ENCODE data around the gene LRMDA. TPM values are rescaled to one million over a fixed set of nuclear protein-coding genes. Genes with fewer than 3 reads are reported as not detected.

LRMDA gene
- total RNA-seq, 4 donors from 2014 or later, result 2.2 to 7.8 (median 4.5) TPM

DNA sequence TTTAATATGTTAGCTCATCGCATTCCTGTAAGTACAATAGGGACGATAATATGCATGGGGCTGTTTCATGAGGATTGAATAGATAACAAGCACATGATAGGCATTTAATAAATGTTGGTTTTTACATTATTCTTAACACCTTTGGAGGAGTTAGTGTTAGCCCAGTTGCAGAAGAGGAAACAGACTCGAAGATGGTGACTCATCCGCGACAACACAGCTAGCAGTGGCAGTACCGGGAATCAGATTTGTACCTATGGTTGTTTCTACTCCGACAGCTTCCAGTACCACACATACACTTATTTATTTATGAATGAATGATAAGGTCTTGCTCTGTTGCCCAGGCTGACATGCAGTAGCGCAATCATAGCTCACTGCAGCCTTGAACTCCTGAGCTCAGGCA, 2.9 kb downstream of the LRMDA start:
- in situ Hi-C loops (cut with MboI; ENCODE audit: low pct_ligation_motif_present in 1 of 4, low pct_unique_long_range_greater_than_20kb in 1 of 4, low sequenced_read_pairs in 3 of 4) (no loop called here), intact Hi-C loops (cut with DNase I; ENCODE audit: low total_unique reads) (no loop called here)
- 93 to 97% methylated on average over 7 to 8 of the region's 8 CpGs for WGBS, 2 donors (ENCODE audit: low coverage in 1 of 2)
- TF ChIP-seq, protein P1, sequence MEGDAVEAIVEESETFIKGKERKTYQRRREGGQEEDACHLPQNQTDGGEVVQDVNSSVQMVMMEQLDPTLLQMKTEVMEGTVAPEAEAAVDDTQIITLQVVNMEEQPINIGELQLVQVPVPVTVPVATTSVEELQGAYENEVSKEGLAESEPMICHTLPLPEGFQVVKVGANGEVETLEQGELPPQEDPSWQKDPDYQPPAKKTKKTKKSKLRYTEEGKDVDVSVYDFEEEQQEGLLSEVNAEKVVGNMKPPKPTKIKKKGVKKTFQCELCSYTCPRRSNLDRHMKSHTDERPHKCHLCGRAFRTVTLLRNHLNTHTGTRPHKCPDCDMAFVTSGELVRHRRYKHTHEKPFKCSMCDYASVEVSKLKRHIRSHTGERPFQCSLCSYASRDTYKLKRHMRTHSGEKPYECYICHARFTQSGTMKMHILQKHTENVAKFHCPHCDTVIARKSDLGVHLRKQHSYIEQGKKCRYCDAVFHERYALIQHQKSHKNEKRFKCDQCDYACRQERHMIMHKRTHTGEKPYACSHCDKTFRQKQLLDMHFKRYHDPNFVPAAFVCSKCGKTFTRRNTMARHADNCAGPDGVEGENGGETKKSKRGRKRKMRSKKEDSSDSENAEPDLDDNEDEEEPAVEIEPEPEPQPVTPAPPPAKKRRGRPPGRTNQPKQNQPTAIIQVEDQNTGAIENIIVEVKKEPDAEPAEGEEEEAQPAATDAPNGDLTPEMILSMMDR (IDR thresholded peaks at IDR 0.05), result no peak
- TF ChIP-seq POLR2AphosphoS5 (IDR thresholded peaks at IDR 0.05) (no peak), EP300 (IDR thresholded peaks at IDR 0.05; ENCODE audit: low read depth) (no peak), POLR2A (IDR thresholded peaks at IDR 0.05) (no peak)
- Histone ChIP-seq H3K36me3 (no peaks in the 10 kb centered on the region), H3K4me3 (no peak overlapping the region), H3K9me3 (no peaks in the 10 kb centered on the region), H3K27me3 (no peaks in the 10 kb centered on the region), H3K27ac (no peak overlapping the region), H3K4me1 (peaks cover 3 to 26% (median 13%) of the 10 kb centered on the region in 4 donors)
- no peak for DNase-seq

DNA sequence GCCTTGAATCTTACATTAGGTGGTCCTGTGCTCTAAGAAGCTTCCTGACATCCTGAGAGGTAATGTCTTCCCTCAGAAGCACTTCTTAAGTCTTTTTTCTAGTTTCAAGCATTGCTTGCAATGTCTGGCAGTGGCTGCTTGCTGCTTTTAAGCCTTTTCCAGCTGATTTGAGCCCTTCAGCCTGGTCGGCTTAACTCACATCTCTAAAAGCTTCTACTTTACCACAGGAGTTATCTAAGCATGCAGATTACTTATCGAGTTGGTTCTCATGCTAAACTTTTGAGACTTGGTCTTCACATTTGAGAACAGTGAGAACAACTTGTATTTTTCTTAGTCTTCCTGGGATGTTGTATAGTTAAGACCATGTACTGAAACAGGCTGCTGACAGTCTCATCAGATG, 3.9 kb downstream of the LRMDA start:
- H3K9me3 ChIP-seq, result no peaks in the 10 kb centered on the region
- no peak overlapping the region for H3K4me3 ChIP-seq
- no peaks in the 10 kb centered on the region for H3K36me3 ChIP-seq
- H3K4me1 ChIP-seq, result peaks cover 3 to 18% (median 9%) of the 10 kb centered on the region in 4 donors
- H3K27ac ChIP-seq, result no peak overlapping the region
- H3K27me3 ChIP-seq, result no peaks in the 10 kb centered on the region
- intact Hi-C loops (cut with DNase I; ENCODE audit: low total_unique reads) (no loop called here), in situ Hi-C loops (cut with MboI; ENCODE audit: low pct_ligation_motif_present in 1 of 4, low pct_unique_long_range_greater_than_20kb in 1 of 4, low sequenced_read_pairs in 3 of 4) (no loop called here)
- 68 to 90% methylated on average over 2 of the region's 2 CpGs for WGBS, 2 donors (ENCODE audit: low coverage in 1 of 2)
- TF ChIP-seq EP300 (IDR thresholded peaks at IDR 0.05; ENCODE audit: low read depth) (no peak), POLR2A (IDR thresholded peaks at IDR 0.05) (no peak), POLR2AphosphoS5 (IDR thresholded peaks at IDR 0.05) (no peak)
- TF ChIP-seq, protein P1 (IDR thresholded peaks at IDR 0.05), result no peak
- no peak for DNase-seq

DNA sequence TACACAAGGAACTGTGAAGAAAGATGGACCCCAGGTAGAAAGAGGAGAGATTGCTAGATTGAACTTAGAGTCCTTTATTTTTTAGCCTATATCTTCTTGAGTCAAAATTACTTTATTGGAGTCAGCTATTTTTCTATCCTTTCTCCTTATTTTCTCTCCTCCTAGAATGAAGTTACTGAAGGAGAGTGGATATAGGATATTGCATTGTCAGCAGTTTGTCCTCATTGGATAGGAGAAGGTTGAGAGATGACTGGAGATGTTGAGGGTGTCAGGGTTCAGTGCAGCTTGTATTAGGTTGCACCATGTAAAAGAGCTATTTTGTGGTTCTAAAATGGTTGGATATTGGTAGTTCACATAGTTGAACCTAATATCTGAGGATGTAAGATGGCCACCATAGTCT, 5.5 kb downstream of the LRMDA start:
- H3K36me3 ChIP-seq, result no peaks in the 10 kb centered on the region
- no peak overlapping the region for H3K27ac ChIP-seq
- intact Hi-C loops (cut with DNase I; ENCODE audit: low total_unique reads) (no loop called here), in situ Hi-C loops (cut with MboI; ENCODE audit: low pct_ligation_motif_present in 1 of 4, low pct_unique_long_range_greater_than_20kb in 1 of 4, low sequenced_read_pairs in 3 of 4) (no loop called here)
- TF ChIP-seq, protein P1 (IDR thresholded peaks at IDR 0.05), result no peak
- no peak for TF ChIP-seq POLR2A (IDR thresholded peaks at IDR 0.05)
- no peak overlapping the region for H3K4me3 ChIP-seq
- peaks cover 0 to 10% (median 4%) of the 10 kb centered on the region in 4 donors for H3K4me1 ChIP-seq
- H3K27me3 ChIP-seq, result no peaks in the 10 kb centered on the region
- DNase-seq, result no peak
- H3K9me3 ChIP-seq, result no peaks in the 10 kb centered on the region

DNA sequence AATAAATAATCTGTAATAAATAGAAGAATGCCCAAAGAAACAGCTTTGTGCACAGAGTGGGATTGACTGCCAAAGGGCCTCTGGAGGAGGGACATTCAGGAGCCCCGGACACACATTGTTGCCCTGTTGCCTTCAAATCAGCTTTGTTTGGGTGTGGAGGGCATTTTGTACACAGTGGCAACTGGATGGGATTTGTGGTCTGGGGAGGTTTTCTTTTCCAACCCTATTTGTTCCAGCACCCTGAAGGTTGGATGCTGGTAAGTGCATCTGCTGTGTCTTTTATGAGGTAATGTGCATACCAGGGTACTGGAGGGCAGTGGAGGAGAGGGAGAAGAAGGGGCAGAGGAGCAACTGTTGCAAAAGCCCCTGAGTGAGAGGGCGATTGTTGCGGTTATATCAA, 6.3 kb downstream of the LRMDA start:
- DNase-seq, result no peak
- in situ Hi-C loops (cut with MboI; ENCODE audit: low pct_ligation_motif_present in 1 of 4, low pct_unique_long_range_greater_than_20kb in 1 of 4, low sequenced_read_pairs in 3 of 4), result no loop called here
- WGBS, 2 donors (ENCODE audit: low coverage in 1 of 2), result 92% methylated on average over 3 of the region's 3 CpGs; no CpG with 5 or more reads in 1 of the 2 donors
- intact Hi-C loops (cut with DNase I; ENCODE audit: low total_unique reads), result no loop called here
- TF ChIP-seq EP300 (IDR thresholded peaks at IDR 0.05; ENCODE audit: low read depth) (no peak), POLR2A (IDR thresholded peaks at IDR 0.05) (no peak), POLR2AphosphoS5 (IDR thresholded peaks at IDR 0.05) (no peak)
- TF ChIP-seq, protein P1 (IDR thresholded peaks at IDR 0.05), result no peak
- Histone ChIP-seq H3K4me3 (no peak overlapping the region), H3K4me1 (peaks cover 0 to 8% (median 3%) of the 10 kb centered on the region in 4 donors), H3K27ac (no peak overlapping the region), H3K9me3 (no peaks in the 10 kb centered on the region), H3K27me3 (no peaks in the 10 kb centered on the region), H3K36me3 (no peaks in the 10 kb centered on the region)

Measured in transverse colon (tissue), 4 donors.